22Rv1 (cell line): ENCODE data around the gene ARMC5.

ENCODE experiments used
- ZFX ChIP-seq: fragments of 450-650 bp; IDR thresholded peaks from 2 replicates; pipeline ENCODE4 v1.6.1; 2017; ENCODE audit warnings: antibody characterized with exemption, borderline replicate concordance
- TF ChIP-seq, protein P1 (sequence below): fragments of 450-650 bp; IDR thresholded peaks from 2 replicates; pipeline ENCODE4 v1.5.1; 2017; ENCODE audit warnings: mild to moderate bottlenecking

DNA sequence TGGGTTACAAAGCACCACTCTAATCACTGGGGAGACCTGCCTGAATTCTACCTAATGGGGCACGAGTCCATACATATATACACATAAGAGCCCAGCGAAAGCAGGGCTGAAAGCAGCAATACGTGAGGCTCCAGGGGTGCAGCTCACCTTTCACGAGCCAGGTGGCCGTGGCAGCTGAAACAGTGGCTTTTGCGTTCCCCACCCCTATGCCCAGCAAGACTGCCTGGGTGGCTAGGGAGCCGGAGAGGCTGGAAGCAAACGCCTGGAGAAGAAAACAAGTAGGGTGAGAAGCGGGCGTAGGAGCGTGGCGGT lies 48.3 kb downstream of the ARMC5 start:
- TF ChIP-seq, protein P1, sequence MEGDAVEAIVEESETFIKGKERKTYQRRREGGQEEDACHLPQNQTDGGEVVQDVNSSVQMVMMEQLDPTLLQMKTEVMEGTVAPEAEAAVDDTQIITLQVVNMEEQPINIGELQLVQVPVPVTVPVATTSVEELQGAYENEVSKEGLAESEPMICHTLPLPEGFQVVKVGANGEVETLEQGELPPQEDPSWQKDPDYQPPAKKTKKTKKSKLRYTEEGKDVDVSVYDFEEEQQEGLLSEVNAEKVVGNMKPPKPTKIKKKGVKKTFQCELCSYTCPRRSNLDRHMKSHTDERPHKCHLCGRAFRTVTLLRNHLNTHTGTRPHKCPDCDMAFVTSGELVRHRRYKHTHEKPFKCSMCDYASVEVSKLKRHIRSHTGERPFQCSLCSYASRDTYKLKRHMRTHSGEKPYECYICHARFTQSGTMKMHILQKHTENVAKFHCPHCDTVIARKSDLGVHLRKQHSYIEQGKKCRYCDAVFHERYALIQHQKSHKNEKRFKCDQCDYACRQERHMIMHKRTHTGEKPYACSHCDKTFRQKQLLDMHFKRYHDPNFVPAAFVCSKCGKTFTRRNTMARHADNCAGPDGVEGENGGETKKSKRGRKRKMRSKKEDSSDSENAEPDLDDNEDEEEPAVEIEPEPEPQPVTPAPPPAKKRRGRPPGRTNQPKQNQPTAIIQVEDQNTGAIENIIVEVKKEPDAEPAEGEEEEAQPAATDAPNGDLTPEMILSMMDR, result no peak
- no peak for TF ChIP-seq ZFX
